HG02840 (cell line): Measurements from ENCODE around the gene ACSM4.
"Not testable (repeated sequence)": the region's sequence is repeated elsewhere in the genome, so short reads cannot be mapped to it uniquely, and the experiment has no call there.

ENCODE experiments used
- ATAC-seq: cut with Tn5 transposase; IDR thresholded peaks from one replicate; pipeline ENCODE4 v1.9.1; 2021; ENCODE audit warnings: mild to moderate bottlenecking, moderate library complexity, moderate number of reproducible peaks; ENCODE audit not compliant: unreplicated experiment, low FRiP score

The ACSM4 gene

GRCh38 chr12:7303772-7304171, at the start of gene ACSM4:
ACSM4 (plus strand) TSS chr12:7304072; CDS start chr12:7304332, 260 bp downstream.
- ATAC-seq, result no peak

GRCh38 chr12:7259060-7259459, 44.8 kb upstream of the ACSM4 start:
- no peak for ATAC-seq

DNA sequence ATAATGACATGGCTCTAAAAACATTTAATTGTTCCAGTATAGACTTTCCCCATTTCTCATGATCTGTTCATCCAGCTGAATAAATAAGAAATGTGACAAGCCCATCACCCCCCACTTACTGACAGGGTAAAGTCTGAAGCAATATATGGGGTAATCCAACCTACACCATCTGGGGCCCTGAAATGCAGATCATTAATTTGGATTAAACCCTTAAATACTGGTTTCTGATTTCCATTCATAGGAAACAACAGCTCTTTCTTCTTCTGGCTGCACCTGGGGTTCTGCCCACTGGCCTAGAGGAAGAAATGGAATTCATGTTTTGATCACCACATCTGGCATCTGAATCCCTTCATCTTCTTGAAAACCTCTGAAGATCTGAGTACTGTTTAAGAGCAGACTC, 39.3 kb upstream of the ACSM4 start:
- no peak for ATAC-seq

DNA sequence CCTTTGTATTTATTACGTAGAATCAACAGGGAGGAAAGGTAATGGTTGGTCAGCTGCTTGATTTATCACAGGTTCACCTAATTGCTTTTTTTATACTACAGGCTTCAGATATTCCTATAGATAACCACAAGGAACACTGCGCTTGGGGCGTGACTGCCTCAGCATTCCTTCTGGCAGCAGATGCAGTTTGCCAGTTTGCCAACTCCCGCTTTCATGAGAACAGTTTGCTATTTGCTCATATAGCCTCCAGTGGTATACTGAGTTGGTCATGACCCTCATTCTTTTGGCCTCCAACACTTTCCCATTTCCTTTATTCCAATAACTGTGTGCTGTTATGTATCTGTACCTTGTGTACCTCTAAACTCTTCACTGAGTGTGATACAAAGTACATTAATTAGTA, 38.6 kb upstream of the ACSM4 start:
- ATAC-seq, result no peak

DNA sequence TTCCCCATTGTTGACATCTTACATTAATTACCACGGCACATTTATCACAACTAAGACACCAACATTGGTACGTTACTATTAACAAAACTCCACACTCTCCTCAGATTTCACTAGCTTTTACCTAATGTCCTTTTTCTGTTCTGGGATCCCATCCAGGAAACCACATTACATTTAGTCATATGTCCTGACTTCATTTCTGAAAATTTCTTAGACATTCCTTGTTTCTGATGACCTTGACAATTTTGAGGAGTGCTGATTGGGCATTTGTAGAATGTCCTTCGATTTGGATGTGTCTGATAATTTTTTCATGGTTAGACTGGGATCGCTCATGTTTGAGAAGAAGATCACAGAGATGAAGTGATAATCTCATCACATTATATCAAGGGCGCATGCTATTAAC, 34.6 kb upstream of the ACSM4 start:
- no peak for ATAC-seq

- ATAC-seq, result no peak
Measured at GRCh38 chr12:7271893-7272514, 31.9 kb upstream of the ACSM4 start.

- ATAC-seq, result not testable (repeated sequence)
Measured at GRCh38 chr12:7275482-7275881, 28.4 kb upstream of the ACSM4 start.

- ATAC-seq, result no peak
Measured at GRCh38 chr12:7282844-7283243, 21.0 kb upstream of the ACSM4 start.

DNA sequence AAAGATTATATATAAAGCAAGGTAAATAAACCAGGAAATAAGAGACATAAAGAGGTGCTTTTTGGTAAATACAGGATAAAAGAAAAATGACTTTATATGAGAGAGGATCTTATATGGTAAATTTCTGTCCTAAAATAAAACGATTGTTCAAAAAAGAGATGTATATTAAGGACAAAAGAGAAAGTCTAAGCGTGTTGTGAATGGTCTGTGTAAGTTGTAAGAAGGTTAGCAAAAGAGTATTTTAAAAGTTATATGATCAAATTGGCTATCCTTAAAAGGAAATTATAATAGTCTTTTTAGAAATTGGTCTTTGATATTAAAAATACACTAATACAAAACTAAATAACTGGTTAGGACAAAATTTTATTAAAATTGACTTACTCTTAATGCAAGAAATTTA, 14.1 kb upstream of the ACSM4 start:
- ATAC-seq, result no peak

DNA sequence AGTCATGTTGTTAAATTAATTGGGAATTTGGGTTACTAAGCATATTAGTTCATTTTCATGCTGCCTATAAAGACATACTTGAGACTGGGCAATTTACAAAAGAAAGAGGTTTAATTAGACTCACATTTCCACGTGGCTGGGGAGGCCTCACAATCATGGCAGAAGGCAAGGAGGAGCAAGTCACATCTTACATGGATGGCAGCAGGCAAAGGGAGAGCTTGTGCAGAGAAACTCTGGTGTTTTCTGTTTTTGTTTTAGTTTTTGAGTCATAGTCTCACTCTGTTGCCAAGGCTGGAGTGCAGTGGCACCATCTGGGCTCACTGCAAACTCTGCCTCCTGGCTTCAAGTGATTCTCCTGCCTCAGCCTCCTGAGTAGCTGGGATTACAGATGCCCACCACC, 13.3 kb upstream of the ACSM4 start:
- not testable (repeated sequence) for ATAC-seq

DNA sequence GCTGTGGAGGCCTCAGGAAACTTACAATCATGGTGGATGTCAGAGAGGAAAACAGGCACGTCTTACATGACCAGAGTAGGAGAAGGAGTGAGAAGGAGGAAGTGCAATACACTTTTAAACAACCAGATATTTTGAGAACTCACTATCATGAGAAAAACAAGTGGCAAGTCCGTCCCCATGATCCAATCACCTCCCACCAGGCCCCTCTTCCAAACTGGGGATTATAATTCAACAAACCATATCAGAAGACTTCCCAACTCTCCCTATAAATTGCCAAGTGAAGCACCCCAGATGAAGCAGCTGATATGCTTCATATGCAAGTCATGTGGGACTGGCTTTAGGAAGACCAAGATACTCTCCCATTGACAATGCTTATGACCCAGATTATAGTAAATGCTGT, 11.6 kb upstream of the ACSM4 start:
- no peak for ATAC-seq

DNA sequence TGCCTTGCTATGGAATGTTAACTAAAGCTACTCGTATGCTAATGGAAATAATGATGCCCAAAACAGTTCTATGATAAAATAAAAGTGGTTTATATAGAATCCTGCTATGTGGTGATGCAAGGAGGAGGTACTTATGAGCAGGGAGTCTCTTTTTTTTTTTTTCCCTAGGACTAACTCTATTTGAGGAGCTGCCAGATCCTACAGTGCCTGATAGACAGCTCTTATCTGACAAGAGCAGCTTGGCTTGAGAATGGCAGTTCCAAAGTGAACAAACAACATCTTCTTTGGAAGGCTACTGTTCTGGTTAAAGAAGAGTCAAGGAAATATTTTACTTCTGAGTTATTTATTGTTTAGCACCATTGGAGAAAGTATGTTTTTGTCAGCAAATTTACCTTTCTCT, 10.2 kb upstream of the ACSM4 start:
- no peak for ATAC-seq

DNA sequence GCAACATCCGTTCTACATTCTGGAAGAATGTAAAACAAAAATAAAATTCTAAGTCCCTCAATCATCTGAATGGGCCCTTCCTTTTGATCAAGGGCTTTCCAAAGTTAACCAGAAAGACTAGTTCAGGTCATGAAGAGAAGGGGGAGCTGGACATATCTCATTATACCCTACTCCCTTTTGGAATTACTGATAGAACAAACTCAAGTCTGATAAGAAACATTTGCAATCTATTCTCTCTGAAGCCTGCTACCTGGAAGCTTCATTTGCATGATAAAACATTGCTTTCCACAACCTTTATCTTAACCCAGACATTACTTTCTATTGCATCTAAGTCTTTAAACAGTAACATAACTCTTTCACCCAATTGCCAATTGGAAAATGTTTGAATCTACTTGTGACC, 8.3 kb upstream of the ACSM4 start:
- ATAC-seq, result no peak

DNA sequence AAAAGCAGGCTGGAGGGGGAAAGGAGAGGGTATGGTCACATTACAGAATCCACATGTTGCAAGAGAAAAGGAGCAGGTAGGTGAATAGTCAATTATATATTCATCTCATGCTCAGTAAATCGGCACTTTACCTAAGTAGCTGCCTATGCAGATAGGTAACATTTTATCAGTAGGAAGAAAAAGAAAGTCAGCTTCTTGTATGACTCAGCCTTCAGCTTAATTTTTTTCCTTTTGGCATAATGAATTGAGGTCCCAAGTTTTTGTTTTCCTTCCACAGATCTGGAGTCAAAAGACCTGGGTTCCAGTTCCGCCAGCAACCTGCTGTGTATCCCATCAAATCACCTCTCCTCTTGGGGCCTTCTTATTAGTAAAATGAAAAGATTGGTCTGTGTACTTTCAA, 6.0 kb upstream of the ACSM4 start:
- no peak for ATAC-seq

DNA sequence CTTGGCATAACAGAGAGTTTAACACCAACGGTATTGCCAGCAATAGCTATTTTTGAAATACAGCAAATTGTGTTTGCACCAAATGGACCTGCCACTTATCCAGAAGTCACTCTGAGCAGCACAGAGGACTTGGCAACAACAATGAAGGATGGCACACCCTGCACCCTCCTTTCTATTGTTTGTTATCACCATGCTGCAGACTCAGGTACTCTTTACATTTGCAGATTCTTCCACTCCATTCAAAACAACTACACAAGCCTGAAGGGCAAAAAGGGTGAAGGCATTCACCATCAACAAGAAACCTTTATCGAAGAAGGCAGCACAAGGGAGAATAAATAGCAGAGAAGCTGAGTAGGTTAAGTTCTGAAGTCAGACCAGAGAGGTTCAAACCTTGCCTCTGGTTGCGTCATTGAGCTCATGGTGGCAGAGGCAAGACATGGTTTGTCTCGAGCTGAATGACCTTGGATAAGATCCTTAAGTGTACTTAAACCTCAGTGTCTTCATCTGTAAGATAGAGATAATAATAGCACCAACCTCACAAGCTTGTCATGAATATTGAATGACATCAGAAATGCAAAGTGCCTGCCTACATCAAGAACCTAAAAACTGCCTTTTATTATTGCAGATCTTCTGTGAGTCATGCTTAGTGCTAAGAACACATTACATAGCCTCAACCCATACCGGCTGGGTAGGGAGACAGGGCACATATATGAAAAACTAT, 1.4 kb upstream of the ACSM4 start:
- no peak for ATAC-seq

DNA sequence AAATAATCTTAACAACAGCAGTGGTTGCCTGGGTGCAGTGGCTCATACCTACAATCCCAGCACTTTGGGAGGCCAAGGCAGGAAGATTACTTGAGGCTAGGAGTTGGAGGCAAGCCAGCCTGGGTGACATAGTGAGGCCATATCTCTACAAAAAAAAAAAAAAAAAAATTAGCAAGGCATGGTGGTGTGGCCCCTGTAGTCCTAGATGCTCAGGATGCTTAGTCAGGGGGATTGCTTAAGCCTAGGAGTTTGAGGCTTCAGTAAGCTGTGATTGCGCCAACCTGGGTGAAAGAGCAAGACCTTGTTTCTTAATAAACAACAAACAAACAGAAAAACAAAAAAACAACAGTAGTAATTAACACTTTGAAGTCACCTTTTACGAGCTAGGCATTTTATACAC, 642 bp upstream of the ACSM4 start:
- no peak for ATAC-seq

DNA sequence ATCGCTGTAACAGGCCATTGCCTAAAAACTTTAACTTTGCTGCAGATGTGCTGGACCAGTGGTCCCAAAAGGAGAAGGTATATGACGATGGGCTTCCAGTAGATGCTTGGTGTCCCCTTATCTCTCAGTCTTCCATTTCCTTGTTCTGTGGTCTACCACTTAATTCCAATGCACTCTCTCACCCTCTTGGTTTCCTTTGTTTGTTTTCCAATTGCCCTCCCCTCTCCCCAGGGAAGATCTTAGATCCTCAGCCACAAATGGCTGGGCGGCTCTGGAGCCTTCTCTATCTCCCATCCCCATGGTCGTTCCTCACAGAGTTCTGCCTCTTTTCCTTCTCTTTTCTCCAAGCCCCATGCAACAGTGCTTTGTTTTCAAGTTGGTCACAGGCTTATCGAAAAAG, 584 bp downstream of the ACSM4 start:
- ATAC-seq, result no peak

DNA sequence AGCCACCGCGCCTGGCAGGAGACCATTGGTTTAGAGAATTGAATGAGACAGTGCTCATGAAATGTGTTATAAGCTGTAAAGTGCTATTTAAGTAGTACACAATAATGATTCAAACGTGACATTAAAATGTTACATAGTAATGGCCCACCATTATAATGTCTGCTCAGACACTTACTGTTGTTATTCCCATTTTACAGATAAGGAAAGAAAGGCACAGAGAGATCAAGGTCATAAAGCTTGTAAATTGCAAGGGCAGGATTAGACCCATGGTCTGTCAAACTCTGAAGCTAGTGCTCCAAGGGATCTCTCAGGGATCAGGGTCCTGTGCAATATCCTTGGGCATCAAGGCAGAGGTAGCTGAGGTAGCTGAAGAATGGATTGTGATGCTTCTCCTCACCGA, 6.2 kb downstream of the ACSM4 start:
- no peak for ATAC-seq

- no peak for ATAC-seq
Measured at GRCh38 chr12:7319930-7320329, 16.1 kb downstream of the ACSM4 start.

GRCh38 chr12:7321624-7322023, 17.8 kb downstream of the ACSM4 start:
- no peak for ATAC-seq

GRCh38 chr12:7322599-7322998, 18.7 kb downstream of the ACSM4 start:
- ATAC-seq, result no peak

DNA sequence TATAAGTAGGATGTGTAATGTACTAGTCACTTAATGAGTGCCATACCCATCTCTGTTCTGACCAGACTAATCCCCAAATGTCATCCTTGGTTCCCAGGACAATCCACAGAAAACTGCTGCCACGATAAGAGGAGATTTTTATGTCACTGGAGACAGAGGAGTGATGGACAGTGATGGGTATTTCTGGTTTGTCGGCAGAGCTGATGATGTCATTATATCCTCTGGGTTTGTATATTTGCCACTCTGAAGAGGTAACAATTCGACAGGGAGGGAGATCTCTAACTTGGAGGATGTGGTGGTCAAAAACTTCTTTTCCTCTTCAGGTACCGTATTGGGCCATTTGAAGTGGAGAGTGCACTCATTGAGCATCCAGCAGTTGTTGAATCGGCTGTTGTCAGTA, 20.3 kb downstream of the ACSM4 start:
- ATAC-seq, result no peak
